GM10248 (cell line): Measurements from ENCODE around the gene CHRNB1.

Source experiments
- CTCF ChIA-PET: fragments of 300-600 bp; sonication (Branson Sonifier 250); formaldehyde crosslinking; extraction: SDS; loops from one replicate; lab custom pipeline; 2021; ENCODE audit warnings: antibody characterized with exemption; lab: Yijun Ruan, JAX
- POLR2A ChIA-PET: fragments of 350-650 bp; sonication (Branson Sonifier 250); formaldehyde crosslinking; extraction: SDS; loops from one replicate; lab custom pipeline; 2020; ENCODE audit warnings: antibody characterized with exemption; lab: Yijun Ruan, JAX
- DNase-seq: peaks from one replicate; pipeline ENCODE4 v3.0.0; 2012; ENCODE audit errors: extremely low spot score
- CTCF ChIP-seq: IDR thresholded peaks from 2 replicates; pipeline ENCODE4 v1.5.1; 2012; ENCODE audit warnings: mild to moderate bottlenecking, low read depth; ENCODE audit errors: extremely low read depth, missing control alignments, control extremely low read depth

The CHRNB1 gene

GRCh38 chr17:7403977-7404736 lies 40.7 kb upstream of the CHRNB1 start, which contains the start of gene TMEM256:
Gene TMEM256, minus strand, starts transcription at chr17:7404097. Its CDS starts 13 bp downstream, at chr17:7404084.
- CTCF ChIA-PET, result interaction anchor here (0.8 to 2.1 kb wide), 7 partner anchors 10 to 208 kb away, joined by 3 to 10 read pairs (median 4); partner anchors contain the start of genes PLSCR3, SOX15 and TMEM95
- TF ChIP-seq CTCF, result no peak
- peak; percentile 97 for DNase-seq
- POLR2A ChIA-PET, result interaction anchor here (0.6 to 2.3 kb wide), 15 partner anchors 10 to 482 kb away, joined by 3 to 10 read pairs (median 4); partner anchors contain the start of genes CD68, GPS2, MPDU1 and PLSCR3

- ChIA-PET CTCF (interaction anchor here (0.8 to 2.8 kb wide), 4 partner anchors 10 to 207 kb away, joined by 3 to 10 read pairs (median 7); partner anchors contain the start of genes PLSCR3 and TMEM95), POLR2A (interaction anchor here (0.7 to 2.3 kb wide), 12 partner anchors 11 to 481 kb away, joined by 3 to 10 read pairs (median 4); partner anchors contain the start of genes CD68, PLSCR3, POLR2A and TMEM102)
- DNase-seq, result no peak
- no peak for TF ChIP-seq CTCF
Measured at GRCh38 chr17:7404737-7405349, 40.0 kb upstream of the CHRNB1 start.

GRCh38 chr17:7405350-7406234 lies 39.3 kb upstream of the CHRNB1 start:
- CTCF ChIA-PET, result interaction anchor here (0.9 to 2.8 kb wide), 3 partner anchors 8 to 155 kb away, joined by 4 to 10 read pairs (median 5); no protein-coding TSS in a partner anchor

GRCh38 chr17:7406235-7406825 lies 38.5 kb upstream of the CHRNB1 start:
- CTCF ChIA-PET, result interaction anchor here (0.7 to 2.8 kb wide), 4 partner anchors 9 to 155 kb away, joined by 4 to 10 read pairs (median 4); no protein-coding TSS in a partner anchor
- no peak for DNase-seq
- no peak for TF ChIP-seq CTCF
- POLR2A ChIA-PET, result interaction anchor here (0.5 to 1.0 kb wide), 2 partner anchors 78 to 289 kb away, joined by 3 to 5 read pairs; partner anchors contain the start of gene POLR2A

More at GRCh38 chr17:7405350-7406234, 39.3 kb upstream of the CHRNB1 start:
- DNase-seq, result no peak
- POLR2A ChIA-PET, result interaction anchor here (1.0 kb wide), 1 partner anchor 79 kb away, joined by 3 read pairs; the partner anchor contains the start of gene POLR2A
- TF ChIP-seq CTCF, result no peak

GRCh38 chr17:7407082-7407481 lies 37.8 kb upstream of the CHRNB1 start:
- no peak for DNase-seq
- no peak for TF ChIP-seq CTCF
- ChIA-PET POLR2A (no interaction called here), CTCF (interaction anchor here (1.6 to 2.8 kb wide), 2 partner anchors 10 to 51 kb away, joined by 5 to 10 read pairs; no protein-coding TSS in a partner anchor)
